Measurements from ENCODE around the gene TNPO1.

DNA sequence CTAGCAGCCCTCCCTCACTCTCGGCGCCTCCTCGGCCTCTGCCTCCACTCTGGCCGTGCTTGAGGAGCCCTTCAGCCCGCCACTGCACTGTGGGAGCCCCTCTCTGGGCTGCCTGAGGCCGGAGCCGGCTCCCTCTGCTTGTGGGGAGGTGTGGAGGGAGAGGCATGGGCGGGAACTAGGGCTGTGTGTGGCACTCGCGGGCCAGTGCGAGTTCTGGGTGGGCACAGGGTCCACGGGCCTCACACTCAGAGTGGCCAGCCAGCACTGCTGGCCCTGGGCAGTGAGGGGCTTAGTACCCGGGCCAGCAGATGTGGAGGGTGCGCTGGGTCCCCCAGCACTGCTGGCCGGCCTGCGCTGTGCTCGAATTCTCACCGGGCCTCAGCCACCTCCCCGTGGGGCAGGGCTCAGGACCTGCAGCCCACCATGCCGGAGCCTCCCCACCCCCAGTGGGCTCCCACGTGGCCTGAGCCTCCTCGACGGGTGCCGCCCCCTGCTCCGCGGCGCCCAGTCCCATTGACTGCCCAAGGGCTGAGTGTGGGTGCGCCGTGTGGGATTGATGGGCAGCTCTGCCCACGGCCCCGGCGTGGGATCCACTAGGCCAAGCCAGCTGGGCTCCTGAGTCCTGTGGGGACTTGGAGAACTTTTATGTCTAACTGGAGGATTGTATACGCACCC is 109.0 kb downstream of the TNPO1 start:
- TF ChIP-seq, protein P1, sequence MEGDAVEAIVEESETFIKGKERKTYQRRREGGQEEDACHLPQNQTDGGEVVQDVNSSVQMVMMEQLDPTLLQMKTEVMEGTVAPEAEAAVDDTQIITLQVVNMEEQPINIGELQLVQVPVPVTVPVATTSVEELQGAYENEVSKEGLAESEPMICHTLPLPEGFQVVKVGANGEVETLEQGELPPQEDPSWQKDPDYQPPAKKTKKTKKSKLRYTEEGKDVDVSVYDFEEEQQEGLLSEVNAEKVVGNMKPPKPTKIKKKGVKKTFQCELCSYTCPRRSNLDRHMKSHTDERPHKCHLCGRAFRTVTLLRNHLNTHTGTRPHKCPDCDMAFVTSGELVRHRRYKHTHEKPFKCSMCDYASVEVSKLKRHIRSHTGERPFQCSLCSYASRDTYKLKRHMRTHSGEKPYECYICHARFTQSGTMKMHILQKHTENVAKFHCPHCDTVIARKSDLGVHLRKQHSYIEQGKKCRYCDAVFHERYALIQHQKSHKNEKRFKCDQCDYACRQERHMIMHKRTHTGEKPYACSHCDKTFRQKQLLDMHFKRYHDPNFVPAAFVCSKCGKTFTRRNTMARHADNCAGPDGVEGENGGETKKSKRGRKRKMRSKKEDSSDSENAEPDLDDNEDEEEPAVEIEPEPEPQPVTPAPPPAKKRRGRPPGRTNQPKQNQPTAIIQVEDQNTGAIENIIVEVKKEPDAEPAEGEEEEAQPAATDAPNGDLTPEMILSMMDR (conservative IDR thresholded peaks at IDR 0.05; ENCODE audit: low read depth, low read length) = no peak
- no peak for TF ChIP-seq EZH2 (IDR thresholded peaks at IDR 0.05; ENCODE audit: borderline replicate concordance, low read depth, low read length, poor library complexity, severe bottlenecking)
